Esophagus squamous epithelium (tissue), 5 donors: ENCODE data around the gene MGARP. TPM values are rescaled to one million over a fixed set of nuclear protein-coding genes. Genes with fewer than 3 reads are reported as not detected.

Experiments used
- DNase-seq: peaks from one replicate; lab custom pipeline; 2025; lab: John Stamatoyannopoulos, UW
- H3K27ac ChIP-seq, 4 donors: fragments of 200-600 bp; sonication (generic); one replicate each; pipeline ENCODE4 v1.5.1; 2016 to 2019; ENCODE audit warnings: mild to moderate bottlenecking in 1 of 4
- H3K27me3 ChIP-seq, 4 donors: fragments of 200-600 bp; sonication (generic); 1 replicate in 3 of 4; 2 replicates in 1 of 4; pipeline versions ENCODE4 v1.5.1 to v1.6.0; 2017 to 2021; ENCODE audit warnings: antibody characterized with exemption in 1 of 4
- H3K36me3 ChIP-seq, 3 donors: fragments of 200-600 bp; sonication (generic); one replicate each; pipeline ENCODE4 v1.5.1; 2016 to 2019
- H3K4me1 ChIP-seq, 3 donors: fragments of 200-600 bp; sonication (generic); one replicate each; pipeline ENCODE4 v1.5.1; 2017 to 2019
- H3K4me3 ChIP-seq, 4 donors: fragments of 200-600 bp; sonication (generic); 1 replicate in 3 of 4; 2 replicates in 1 of 4; pipeline ENCODE4 v1.5.1; 2016 to 2019; ENCODE audit warnings: mild to moderate bottlenecking in 2 of 4, moderate library complexity in 1 of 4
- H3K9me3 ChIP-seq, 3 donors: fragments of 200-600 bp; sonication (generic); one replicate each; pipeline ENCODE4 v1.5.1; 2016 to 2019
- CTCF ChIP-seq, 6 experiments: fragments of 450-650 bp in 4 of 6; fragments of 200-600 bp in 2 of 6; sonication (generic) in 2 of 6; IDR thresholded peaks; one replicate each; pipeline ENCODE4 v1.5.1; 2016 to 2019; ENCODE audit warnings: antibody characterized with exemption in 6 of 6, mild to moderate bottlenecking in 4 of 6, moderate library complexity in 4 of 6
- POLR2A ChIP-seq, 4 donors: fragments of 450-650 bp; IDR thresholded peaks; one replicate each; pipeline ENCODE4 v1.6.1; 2017; ENCODE audit warnings: antibody characterized with exemption in 4 of 4, mild to moderate bottlenecking in 4 of 4, moderate library complexity in 3 of 4
- WGBS, 2 donors: methylation state at CpG; one replicate each; pipeline ENCODE4 v1.1.5; 2018; 5-methylcytosine and 5-hydroxymethylcytosine counted together
- intact Hi-C: fragments of 100-400 bp; cut with DNase I; formaldehyde crosslinking; loops from one replicate; pipeline ENCODE4 v1.15.0; 2022
- total RNA-seq, 4 donors: library from RNA; depleted of rRNA; stranded (reverse); fragments of >200 nt; gene quantifications; one replicate each; pipeline ENCODE4 v1.1.0, GENCODE V29; 2016
- donor health status: DM: yes; HTN: yes; CAD: no.

The MGARP gene
- total RNA-seq, 4 donors from 2014 or later, result 0.38 TPM; not detected in 3

- TF ChIP-seq CTCF (IDR thresholded peaks at IDR 0.05), result no peak
- no peak overlapping the region for H3K27ac ChIP-seq
- no peaks in the 10 kb centered on the region for H3K36me3 ChIP-seq
- no peak for DNase-seq
- intact Hi-C loops, result no loop called here
- H3K9me3 ChIP-seq, result no peaks in the 10 kb centered on the region
- no peaks in the 10 kb centered on the region for H3K27me3 ChIP-seq
- peaks cover 2 to 22% (median 4%) of the 10 kb centered on the region in 3 donors for H3K4me1 ChIP-seq
- H3K4me3 ChIP-seq, result no peak overlapping the region
- 82 to 83% methylated on average over 1 of the region's 1 CpG for WGBS, 2 donors
These were observed 34.4 kb downstream of the MGARP start for GRCh38 chr4:139245590-139245989.

- no peak overlapping the region for H3K4me3 ChIP-seq
- 80 to 81% methylated on average over 9 to 11 of the region's 12 CpGs for WGBS, 2 donors
- H3K4me1 ChIP-seq, result peaks cover 2 to 22% (median 4%) of the 10 kb centered on the region in 3 donors
- no peak for DNase-seq
- no peak for TF ChIP-seq POLR2A (IDR thresholded peaks at IDR 0.05)
- TF ChIP-seq CTCF (IDR thresholded peaks at IDR 0.05), result no peak
- H3K36me3 ChIP-seq, result no peaks in the 10 kb centered on the region
- H3K27ac ChIP-seq, result peak overlapping the region; percentile 69 to 85 (median 79)
- peaks cover 0 to 6% (median 0%) of the 10 kb centered on the region in 3 donors for H3K9me3 ChIP-seq
- no peaks in the 10 kb centered on the region for H3K27me3 ChIP-seq
- intact Hi-C loops, result no loop called here
These were observed 36.3 kb downstream of the MGARP start for GRCh38 chr4:139243448-139244365.

GRCh38 chr4:139242511-139243051 is 37.4 kb downstream of the MGARP start:
- Histone ChIP-seq H3K36me3 (no peaks in the 10 kb centered on the region), H3K27ac (peak overlapping the region in 2 of 4 donors; percentile 75 to 82), H3K4me1 (peaks cover 2 to 22% (median 4%) of the 10 kb centered on the region in 3 donors), H3K27me3 (no peaks in the 10 kb centered on the region), H3K4me3 (no peak overlapping the region), H3K9me3 (peaks cover 0 to 12% (median 0%) of the 10 kb centered on the region in 3 donors)
- no peak for DNase-seq
- intact Hi-C loops, result no loop called here
- no peak for TF ChIP-seq CTCF (IDR thresholded peaks at IDR 0.05)
- no peak for TF ChIP-seq POLR2A (IDR thresholded peaks at IDR 0.05)
- WGBS, 2 donors, result 38 to 72% methylated on average over 1 to 2 of the region's 2 CpGs

- intact Hi-C loops, result no loop called here
- 90 to 94% methylated on average over 12 of the region's 12 CpGs for WGBS, 2 donors
- Histone ChIP-seq H3K4me3 (no peak overlapping the region), H3K27me3 (no peaks in the 10 kb centered on the region), H3K4me1 (peaks cover 2 to 22% (median 4%) of the 10 kb centered on the region in 3 donors), H3K27ac (no peak overlapping the region), H3K9me3 (peaks cover 0 to 12% (median 0%) of the 10 kb centered on the region in 3 donors), H3K36me3 (no peaks in the 10 kb centered on the region)
- no peak for DNase-seq
- TF ChIP-seq CTCF (IDR thresholded peaks at IDR 0.05), result no peak
- TF ChIP-seq POLR2A (IDR thresholded peaks at IDR 0.05), result no peak
These were observed 38.3 kb downstream of the MGARP start for GRCh38 chr4:139241784-139242151.
